Brain pericyte (primary cell): ENCODE data around the gene MVB12B.

Experiments used
- DNase-seq: peaks from one replicate; pipeline ENCODE4 v3.0.0-alpha.2; 2012; ENCODE audit warnings: low read depth, low spot score

The MVB12B gene

DNA sequence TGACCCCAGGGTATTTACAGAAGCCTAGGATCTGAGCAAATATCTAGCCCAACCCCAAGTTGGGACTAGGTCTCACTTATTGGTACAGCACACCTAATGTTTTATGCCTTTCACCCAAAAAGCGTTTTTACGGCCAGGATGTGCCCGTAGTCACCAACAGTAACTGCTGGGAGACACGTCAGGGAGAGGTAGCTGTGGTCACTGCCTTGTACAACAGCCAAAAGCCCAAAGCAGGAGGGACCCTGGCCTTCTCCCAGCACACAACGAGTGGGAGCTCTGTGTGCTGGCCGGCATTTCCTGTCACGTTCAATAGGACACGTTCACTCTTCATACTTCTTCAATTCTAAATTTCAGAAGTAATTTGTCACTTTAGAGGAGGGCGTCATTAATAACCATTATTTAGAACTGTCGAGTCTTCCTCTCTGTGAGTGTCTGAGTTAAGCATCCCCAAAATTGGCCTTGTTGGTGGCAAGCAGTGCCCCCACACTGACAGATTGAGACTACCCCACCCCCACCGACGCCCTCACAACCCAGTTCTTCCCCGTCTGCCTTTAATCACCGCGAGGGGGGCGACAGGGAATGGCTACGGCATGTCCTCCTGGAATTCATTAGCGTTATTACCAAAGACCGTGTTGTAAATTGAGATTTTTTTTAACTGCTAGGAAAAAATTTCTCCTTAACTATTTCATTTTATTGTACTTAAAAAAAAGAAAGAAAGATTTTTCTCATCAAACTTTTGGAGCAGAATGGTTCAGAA is 80.7 kb downstream of the MVB12B start:
- no peak for DNase-seq

DNA sequence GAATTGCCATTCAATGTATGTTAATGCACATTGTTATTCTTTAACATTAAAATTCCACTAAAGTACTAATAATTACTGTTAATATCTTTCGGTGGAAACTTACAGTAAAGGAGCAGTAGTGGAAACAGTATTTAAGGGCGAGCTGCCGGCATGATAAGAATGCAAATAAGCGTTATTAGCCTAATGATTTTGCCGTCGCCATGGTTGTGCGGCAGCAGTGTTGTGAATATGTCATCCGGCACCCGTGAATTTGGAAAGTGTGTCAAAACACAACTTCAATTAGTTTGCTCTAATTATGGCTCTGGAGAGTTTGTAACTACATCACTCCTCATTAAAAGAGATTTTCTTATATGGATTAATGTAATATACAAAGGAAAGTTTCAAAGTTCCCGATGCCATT is 81.4 kb downstream of the MVB12B start:
- no peak for DNase-seq

DNA sequence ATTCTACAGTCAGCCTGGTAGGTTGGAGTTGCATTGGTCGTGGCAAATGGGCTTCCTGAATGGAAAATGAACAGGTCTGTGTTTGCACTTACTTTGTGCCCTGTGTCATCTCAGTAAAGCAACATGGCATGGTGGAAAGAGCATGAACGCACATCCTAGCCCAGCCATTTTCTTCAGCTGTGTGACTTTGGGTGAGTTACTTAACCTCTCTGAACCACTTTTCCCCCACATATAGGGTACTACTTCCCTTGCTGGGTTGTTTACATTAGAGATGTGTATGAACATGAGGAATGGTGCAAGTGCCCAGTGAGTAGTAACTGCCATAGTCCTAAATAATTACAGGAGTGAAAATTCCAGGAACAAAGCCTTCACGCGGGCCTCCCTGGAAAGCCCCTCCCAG is 83.6 kb downstream of the MVB12B start:
- no peak for DNase-seq

DNA sequence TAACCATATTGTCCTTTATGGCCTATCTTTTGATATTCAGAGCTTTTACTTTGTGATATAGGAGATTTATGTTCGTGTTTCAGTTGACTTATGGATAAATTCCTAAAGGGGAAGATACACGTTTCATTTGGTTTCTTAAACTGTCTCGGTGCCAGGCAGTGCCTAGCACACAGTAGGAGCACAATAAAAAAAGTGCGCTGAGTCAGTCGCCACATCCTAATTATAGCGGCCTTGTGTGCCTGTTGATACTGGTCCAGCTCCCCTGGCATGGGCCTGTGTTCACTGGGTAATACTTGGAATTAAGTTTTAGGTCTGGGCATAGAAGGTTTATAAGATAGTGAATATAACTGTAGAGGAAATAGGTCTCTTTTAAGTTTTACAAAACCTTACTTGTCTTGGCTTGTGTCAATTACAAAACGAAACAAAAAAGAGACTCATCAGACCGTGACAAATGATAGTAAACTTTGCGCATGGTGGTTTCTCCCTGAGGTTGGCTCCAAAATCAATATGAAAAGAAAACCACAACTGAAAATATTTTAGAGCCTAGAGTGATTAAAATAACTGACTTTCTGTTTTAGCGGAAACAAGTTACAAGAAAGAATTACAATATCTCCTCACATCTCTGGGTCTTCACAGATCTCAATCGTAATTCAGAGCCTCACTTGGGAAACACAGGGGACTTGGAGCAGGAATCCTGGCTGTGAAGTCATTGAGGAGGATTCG is 84.8 kb downstream of the MVB12B start:
- DNase-seq: no peak

DNA sequence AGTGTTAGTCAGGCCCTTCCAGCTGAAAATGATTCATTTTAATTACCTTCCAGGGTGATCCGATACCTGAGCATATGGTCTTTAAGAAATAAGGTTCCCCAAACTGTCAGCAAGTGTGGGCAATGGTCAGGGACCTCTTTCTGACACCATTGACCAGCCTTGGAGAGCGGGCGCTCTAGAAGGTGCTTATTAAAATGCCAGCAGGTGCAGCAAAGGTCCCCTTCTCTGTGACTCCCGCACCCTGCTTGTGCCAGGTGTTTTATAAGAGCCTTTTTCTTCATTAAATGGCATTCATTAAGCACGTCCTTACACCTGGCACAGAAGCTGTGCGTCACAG is 85.3 kb downstream of the MVB12B start:
- no peak for DNase-seq

DNA sequence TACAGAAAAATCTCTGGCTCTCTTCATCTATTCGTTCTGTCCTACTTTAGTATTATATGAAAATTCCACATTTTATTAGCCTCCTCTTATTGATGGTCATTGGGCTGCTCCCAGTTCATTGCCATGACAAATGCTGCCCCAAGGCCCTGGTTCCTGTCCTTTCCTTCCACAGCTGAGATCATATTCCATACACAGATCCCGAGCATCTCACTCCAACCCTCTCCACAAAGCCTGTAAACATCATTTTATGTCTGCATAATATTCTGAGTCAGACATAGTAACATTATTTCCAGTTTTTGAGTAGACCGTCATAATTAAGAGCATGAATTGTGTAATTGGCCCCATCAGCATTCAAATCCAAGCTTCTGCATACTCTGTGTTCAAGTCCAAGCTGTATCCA is 86.3 kb downstream of the MVB12B start:
- DNase-seq: no peak

DNA sequence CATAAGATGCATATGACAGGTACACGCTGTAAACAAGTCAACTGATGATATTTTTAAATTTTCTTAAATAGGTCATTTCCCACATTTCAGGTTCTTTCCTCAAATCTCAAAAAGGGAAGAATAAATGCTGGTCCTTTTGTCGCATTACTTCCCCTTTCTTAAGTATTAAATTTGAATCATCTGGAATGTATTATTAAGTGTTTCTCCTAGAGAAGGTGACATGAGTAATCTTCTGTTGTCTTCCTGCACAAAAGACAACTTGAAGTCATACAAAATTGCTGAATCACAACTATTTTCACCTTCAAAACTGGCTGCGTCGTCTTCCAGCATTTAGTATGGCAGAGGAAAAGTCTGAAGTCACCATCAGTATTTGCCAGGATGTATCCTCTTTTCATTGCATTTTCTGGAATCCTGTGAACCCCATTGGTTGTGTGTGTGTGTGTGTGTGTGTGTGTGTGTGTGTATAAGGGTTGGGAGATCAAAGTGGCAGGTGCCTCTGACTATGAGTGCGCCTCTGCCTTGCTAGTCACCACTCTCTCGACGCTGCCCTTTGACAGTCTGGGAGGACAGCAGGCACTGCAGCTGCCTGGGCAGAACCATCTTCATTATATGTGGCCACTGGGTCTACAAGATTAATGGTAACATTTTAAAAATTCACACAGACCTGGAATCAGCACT is 86.9 kb downstream of the MVB12B start:
- no peak for DNase-seq

DNA sequence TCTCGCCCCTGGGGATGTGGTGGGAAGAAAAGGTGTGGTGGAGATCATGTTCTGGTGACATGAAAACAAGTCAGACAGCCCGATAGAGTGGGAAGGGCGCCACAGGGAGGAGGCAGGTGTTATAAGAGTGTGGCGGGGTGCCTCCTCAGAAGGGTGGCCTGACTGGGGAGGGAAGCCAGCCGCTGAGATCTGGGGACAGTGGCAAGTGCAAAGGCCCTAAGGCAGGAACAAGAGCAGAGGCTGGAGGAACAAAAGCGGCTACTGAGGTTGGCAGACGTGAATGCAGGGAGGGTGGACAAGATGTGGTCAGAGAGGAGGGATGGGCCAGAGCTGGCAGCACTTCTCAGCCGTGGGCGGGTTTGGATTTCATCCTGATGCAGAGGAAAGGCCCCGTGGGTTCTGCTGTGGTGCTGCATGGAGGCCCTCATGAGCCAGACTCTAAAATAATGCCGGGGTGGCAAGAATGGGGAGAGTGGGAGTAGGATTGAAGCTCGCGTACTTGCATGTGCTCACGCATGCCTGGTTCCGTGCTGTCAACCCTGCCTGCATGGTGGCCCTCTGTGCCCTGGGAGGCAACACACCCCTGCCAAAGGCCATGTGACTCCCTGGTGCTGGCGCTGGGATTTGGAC is 89.2 kb downstream of the MVB12B start:
- DNase-seq: no peak

DNA sequence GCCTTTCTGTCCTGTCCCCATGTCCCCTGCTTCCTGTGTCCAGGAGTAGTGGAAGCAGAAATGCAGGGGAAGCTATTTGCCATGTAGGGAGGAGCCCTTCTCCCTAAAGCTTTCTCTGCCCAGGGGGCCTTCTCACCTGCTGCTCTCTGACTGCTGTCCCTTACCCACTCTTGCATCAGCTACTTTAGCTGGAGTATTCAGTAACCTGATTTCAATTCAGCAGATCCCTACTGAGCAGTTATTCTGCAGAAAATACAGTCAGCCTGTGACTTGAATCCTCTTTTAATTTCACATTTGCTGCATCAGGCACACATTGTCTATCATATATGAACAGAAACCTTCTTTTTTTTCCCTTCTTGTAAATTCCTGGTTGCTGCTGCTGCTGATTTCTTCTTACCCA is 90.4 kb downstream of the MVB12B start:
- DNase-seq: no peak

DNA sequence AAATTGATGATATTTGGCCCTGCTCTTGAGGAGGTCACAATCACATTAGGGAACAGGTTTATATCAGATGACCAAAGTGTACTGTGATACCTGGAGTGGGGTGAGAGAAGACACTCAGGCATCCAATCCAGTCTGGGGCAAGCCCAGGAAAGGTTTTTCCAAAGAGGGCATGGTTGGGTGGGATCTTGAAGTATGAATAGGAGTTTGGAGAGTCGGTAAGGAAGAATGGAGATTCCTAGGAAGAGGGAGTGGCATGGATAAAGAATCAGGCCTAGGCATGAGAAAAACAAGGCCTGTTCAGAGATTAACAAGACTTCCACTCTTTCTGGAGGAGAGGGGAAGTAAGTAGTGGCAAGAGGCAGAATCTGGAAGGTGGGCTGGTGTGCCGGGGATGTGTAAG is 91.1 kb downstream of the MVB12B start:
- no peak for DNase-seq

DNA sequence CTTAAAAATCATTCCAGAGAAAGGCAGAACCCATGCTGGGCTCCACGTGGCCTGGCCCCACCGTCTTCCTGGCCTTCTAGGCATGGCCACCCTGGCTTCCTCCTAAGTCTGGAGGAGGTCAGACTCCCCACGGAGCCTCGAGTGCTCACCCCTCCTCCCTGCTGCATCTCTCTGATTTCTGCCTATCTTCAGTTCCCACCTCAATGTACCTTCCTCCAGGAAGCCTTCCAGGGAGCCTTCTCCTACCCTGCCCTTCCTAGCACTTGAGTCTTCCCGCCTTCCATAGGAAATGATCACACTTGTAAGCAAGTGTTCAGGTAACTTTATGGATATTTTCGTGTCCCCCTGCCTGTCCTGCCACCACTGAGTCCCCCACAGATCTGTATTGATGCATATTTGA is 92.0 kb downstream of the MVB12B start:
- no peak for DNase-seq

DNA sequence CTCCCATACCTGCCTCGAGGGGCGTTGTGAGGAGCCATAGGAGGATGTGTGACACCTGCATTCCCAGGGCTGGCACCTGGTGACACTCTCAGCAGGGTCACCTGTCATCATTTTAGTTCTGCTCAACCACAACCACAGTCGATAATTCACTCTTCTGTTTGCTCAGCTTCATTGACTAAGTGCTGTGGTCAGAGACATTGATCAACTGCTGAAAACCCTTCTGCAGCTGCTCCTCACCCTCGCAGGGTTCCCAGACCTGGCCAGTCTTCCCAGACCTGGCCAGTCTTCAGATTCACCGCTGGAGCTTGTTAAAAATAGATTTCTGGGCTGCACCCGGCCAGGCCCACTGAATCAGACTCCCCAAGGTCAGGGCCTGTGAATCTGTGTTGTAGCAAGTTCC is 92.8 kb downstream of the MVB12B start:
- no peak for DNase-seq

DNA sequence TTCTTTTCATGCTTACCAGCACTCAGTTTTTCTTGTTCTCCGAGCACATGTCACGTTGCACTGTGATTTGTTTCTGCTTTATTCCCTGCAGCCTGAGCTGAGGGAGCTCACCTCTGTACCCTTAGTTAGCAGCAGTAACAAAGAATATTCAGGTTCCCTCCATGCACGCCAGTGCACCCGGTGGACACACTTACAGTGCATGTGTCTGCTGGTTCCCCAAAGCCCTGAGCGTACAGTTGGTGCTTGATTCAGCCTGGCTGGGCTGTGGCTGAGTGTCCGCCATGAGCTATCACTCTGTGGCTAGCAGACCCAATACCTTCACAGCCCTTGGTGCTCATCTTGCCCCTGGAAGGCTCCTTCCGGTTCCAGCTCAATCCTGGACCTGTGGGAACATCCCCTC is 93.5 kb downstream of the MVB12B start:
- DNase-seq: no peak

DNA sequence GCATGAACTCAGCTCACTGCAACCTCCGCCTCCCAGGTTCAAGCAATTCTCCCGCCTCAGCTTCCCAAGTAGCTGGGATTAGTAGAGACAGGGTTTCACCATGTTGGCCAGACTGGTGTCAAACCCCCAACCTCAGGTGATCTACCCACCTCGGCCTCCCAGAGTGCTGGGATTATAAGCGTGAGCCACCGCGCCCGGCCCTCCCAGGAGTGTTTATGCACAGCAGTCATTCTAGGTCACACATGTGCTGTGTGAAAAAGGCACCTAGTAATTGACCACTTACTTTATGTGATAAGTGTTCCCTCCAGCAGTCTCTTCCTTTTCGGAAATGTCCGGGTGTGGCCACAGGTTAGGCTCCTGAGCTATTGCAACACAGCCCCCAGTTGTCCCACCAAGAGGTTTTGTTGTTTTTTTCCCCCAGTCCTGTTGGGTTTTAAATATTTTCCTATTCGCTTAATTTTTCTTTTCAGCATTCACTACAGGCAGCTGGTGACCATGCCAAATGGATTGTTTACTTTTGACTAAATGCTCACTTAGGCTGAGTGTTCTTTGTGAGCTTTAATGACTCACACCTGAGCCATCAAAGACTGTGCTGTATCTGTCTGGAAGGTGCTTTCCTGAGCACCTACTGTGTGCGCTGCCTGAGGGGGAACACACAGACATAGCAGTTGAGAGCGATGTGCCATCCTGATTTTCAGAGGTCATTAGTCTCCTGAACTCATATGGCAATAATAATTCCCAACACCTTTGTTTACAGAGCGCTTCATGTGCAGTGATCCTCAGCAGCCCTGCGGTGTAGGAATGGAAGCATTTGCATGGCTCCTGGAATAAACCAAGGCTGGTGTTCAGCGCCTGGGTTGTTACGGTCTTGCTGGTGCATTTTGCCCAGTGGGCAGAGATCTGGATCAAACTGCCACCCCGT is 94.3 kb downstream of the MVB12B start:
- DNase-seq: no peak

DNA sequence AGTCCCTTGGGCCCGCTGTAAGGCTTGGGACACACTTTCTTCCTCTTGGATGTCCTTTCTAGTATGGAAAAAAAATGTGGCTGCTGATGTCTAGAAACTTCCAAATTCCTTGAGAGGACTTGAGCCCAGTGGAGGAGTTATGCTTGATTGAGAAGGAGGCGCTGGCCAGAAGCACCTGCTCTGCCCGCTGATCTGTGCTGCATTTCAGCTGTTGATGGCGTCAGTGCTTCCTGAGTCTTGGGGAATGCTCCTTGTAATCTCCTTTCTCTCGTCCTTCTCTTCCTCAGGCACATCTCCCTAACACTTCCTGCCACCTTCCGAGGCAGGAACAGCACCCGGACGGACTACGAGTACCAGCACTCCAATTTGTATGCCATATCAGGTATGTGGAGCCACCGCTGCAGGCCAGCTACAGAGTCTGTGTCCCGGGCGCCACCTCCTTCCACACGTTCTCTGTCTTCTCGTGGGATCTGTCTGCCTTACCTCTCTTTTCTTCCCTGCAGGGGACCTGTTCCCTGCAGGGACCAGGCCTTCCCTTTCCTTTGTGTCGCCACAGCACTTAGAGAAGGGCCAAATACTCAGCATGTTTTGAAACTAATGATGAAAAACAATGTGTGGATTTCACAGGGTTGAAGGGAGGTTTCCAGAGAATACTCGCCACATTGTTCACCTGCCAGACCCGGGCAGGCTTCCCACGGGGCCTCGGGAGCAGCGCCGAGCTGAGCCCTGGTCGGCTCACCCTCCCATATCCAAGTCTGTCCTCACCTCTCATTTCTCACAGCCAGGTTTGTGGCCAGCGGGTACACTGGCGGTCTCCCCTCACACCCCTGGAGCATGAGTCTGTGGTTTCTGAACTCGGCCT is 95.2 kb downstream of the MVB12B start:
- no peak for DNase-seq

DNA sequence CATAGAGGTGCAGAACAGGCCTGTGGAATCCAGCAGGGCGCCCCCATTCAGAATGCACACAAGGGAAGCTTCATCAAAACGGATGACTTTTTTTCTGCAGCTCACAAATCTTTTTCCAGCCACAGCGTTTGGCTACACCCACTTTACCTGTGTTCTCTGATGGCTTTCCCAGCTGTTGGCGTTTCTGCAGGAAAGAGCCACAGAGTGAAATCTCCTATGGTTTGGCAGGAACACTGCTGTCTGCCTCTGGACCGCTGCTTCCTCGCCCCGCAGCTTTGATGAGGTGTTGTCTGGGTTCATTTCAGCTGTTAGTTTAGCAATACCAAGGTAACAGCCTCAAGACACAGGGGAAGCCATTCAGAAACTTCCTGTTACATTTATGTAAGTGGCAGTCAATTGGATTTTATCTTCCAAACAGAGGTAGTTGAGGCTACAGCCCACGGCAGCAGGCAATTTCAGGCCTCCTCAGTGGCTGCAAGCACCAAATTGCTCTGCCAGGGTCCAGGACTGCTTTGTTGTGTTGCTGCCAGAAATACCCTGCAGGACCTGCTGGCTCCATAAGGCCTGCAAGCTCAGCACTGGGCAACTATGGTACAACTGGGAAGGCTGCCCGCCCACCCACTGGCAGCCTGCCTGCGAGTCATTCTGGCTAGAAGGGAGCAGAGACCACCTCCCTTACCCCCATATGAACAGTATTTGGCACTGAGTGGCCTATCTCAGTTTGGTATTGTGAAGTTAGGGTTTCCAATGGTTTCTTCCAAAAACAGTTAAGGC is 96.7 kb downstream of the MVB12B start:
- DNase-seq: no peak

DNA sequence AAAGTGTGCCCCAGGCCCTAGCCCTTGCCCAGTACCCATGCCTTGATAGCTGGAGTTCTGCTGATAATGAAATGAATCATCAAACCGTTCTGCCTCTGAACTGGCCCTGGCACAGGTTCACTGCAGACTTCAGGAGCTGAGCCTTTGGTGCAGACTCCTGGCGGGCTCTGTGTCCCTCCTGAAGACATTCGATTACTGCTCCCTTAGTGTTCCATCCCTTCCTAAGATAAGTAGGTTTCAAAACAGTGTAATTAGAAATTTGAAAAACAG is 97.2 kb downstream of the MVB12B start:
- DNase-seq: no peak

DNA sequence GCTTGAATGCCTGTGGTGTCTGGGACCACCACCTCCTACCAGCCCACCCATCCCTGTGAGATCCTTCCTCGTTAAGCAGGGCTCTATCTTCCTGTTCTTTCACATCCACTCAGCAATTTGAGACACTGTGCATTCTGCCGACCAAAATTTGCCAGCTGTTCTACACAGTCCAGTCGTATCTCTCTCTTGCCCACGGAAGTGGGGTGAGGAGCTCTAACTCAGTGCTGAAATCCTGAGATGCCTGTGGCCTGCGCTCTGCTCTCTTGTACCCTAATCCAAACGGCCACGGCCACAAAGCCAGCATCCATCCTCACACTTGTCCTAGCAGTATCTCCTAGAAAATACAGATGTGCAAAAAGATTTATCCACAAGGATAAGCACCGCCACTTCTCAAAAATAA is 97.9 kb downstream of the MVB12B start:
- no peak for DNase-seq

DNA sequence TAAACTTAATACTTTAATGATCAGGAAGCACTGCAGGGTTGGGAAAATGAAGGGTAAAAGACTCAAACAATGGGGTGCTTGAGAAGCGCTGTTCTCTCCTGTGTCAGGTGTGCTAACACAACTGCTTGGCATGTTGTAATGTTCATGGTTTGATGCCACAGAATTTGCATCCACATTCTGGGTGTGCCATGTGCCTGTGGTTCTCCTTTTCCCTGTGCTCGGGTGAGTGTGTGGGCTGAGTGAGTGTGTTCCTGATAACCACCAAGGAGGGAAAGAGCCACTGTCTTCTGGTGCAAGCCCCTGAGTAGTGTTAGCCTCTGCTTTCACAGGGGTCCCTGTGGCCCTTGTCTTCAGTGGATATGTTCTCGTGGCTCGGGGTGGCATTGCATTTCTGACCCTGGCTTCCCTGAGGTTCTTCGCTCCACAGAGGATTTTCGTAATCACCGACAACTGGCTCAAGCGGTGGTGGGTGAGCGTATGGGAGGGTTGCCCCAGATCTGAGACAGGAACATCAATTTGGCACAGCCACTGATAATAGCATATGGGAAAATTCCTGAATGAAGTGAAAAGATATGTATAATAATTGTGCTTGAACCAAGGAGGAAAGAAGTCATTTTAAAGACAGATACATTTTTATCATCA is 102.0 kb downstream of the MVB12B start:
- DNase-seq: no peak

DNA sequence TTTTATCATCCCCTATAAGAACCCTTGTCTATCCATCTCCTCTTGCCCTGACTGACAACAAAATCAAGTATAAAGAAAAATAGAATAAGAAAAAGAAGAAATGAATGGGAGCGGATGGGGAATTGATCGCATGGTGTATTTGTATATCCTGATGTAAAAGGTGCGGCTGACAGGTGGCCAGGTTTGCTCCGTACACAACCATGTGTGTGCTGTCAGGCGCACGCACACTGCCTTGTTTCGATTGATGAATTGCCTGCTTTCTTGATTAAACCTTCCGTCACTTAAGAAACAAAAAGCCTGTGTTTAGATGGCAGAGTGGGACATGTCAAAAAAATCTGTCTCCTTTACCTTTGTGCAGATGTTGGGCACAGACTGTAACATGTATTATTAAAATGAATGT is 102.6 kb downstream of the MVB12B start:
- no peak for DNase-seq
